ENCODE measurements around the gene RANBP3L.
"Not testable (repeated sequence)": the region's sequence is repeated elsewhere in the genome, so short reads cannot be mapped to it uniquely, and the experiment has no call there.

RANBP3L gene

GRCh38 chr5:36301858-36302603 is at the start of gene RANBP3L:
Gene RANBP3L (minus strand): TSS chr5:36301902. CDS start chr5:36301416, 486 bp downstream.
- DNase-seq (ENCODE audit: low spot score): no peak
- H3K27me3 Mint-ChIP-seq (ENCODE audit: low read depth): no peaks in the 10 kb centered on the region
- no peaks in the 10 kb centered on the region for H3K9me3 Mint-ChIP-seq
- H3K27ac Mint-ChIP-seq: no peak within 1 kb of the TSS
- H3K4me1 Mint-ChIP-seq (ENCODE audit: low read depth): peaks cover 2% of the 10 kb centered on the region
- no peak within 1 kb of the TSS for H3K4me3 Mint-ChIP-seq
- no peaks in the 10 kb centered on the region for H3K36me3 Mint-ChIP-seq (ENCODE audit: low read depth)

GRCh38 chr5:36346896-36347690 is 45.4 kb upstream of the RANBP3L start:
- Mint-ChIP-seq H3K4me3 (no peak overlapping the region), H3K27ac (no peak overlapping the region), H3K9me3 (no peaks in the 10 kb centered on the region), H3K36me3 (ENCODE audit: low read depth) (no peaks in the 10 kb centered on the region), H3K27me3 (ENCODE audit: low read depth) (peaks cover 4% of the 10 kb centered on the region), H3K4me1 (ENCODE audit: low read depth) (no peaks in the 10 kb centered on the region)
- DNase-seq (ENCODE audit: low spot score): no peak

DNA sequence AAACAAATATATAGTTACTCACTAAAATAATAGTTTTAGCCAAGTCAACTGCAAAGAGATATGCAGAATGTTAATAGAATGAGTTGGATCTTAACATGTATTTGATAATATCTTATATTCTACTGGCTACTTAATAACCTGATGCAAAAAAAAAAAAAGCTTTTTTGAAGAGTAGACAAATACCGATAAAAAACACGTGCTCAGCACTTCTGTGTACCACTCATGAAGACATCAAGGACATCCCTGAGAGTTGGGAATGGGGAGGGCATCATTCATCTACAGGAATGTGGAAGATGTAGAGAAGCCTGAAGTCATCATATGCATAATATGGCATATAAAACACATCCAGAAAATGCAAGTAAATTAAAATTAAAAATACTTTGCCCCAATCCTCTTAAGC is 43.2 kb upstream of the RANBP3L start:
- Mint-ChIP-seq H3K36me3 (ENCODE audit: low read depth) (no peaks in the 10 kb centered on the region), H3K27ac (no peak overlapping the region), H3K4me1 (ENCODE audit: low read depth) (no peaks in the 10 kb centered on the region), H3K9me3 (no peaks in the 10 kb centered on the region), H3K4me3 (no peak overlapping the region), H3K27me3 (ENCODE audit: low read depth) (peaks cover 6% of the 10 kb centered on the region)
- no peak for DNase-seq (ENCODE audit: low spot score)

DNA sequence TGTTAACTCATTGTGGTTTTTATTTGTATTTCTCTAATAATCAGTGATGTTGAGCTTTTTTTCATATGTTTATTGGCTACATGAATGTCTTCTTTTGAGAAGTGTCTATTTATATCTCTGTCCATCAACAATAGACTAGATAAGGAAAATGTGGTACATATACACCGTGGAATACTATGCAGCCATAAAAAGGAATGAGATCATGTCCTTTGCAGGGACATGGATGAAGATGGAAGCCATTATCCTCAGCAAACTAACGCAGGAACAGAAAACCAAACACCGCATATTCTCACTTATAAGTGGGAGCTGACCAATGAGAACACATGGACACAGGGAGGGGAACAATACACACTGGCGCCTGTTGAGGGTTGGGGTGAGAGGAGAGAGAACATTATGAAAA is 40.0 kb upstream of the RANBP3L start:
- H3K9me3 Mint-ChIP-seq; H3K4me1 Mint-ChIP-seq (ENCODE audit: low read depth); H3K27me3 Mint-ChIP-seq (ENCODE audit: low read depth); H3K4me3 Mint-ChIP-seq; DNase-seq (ENCODE audit: low spot score); H3K36me3 Mint-ChIP-seq (ENCODE audit: low read depth); H3K27ac Mint-ChIP-seq: not testable (repeated sequence)

GRCh38 chr5:36337597-36337996 is 35.9 kb upstream of the RANBP3L start:
- Mint-ChIP-seq H3K9me3 (no peaks in the 10 kb centered on the region), H3K27me3 (ENCODE audit: low read depth) (peaks cover 8% of the 10 kb centered on the region), H3K27ac (no peak overlapping the region), H3K4me1 (ENCODE audit: low read depth) (no peaks in the 10 kb centered on the region), H3K36me3 (ENCODE audit: low read depth) (no peaks in the 10 kb centered on the region), H3K4me3 (no peak overlapping the region)
- no peak for DNase-seq (ENCODE audit: low spot score)

- Mint-ChIP-seq H3K4me3 (no peak overlapping the region), H3K27me3 (ENCODE audit: low read depth) (peaks cover 4% of the 10 kb centered on the region), H3K27ac (no peak overlapping the region), H3K9me3 (no peaks in the 10 kb centered on the region), H3K4me1 (ENCODE audit: low read depth) (no peaks in the 10 kb centered on the region), H3K36me3 (ENCODE audit: low read depth) (no peaks in the 10 kb centered on the region)
- DNase-seq (ENCODE audit: low spot score): no peak
These were observed 32.6 kb upstream of the RANBP3L start for GRCh38 chr5:36334315-36334714.

GRCh38 chr5:36332720-36333119 is 31.0 kb upstream of the RANBP3L start:
- not testable (repeated sequence) for H3K9me3 Mint-ChIP-seq; H3K27me3 Mint-ChIP-seq (ENCODE audit: low read depth); H3K4me1 Mint-ChIP-seq (ENCODE audit: low read depth); DNase-seq (ENCODE audit: low spot score); H3K27ac Mint-ChIP-seq; H3K36me3 Mint-ChIP-seq (ENCODE audit: low read depth); H3K4me3 Mint-ChIP-seq

DNA sequence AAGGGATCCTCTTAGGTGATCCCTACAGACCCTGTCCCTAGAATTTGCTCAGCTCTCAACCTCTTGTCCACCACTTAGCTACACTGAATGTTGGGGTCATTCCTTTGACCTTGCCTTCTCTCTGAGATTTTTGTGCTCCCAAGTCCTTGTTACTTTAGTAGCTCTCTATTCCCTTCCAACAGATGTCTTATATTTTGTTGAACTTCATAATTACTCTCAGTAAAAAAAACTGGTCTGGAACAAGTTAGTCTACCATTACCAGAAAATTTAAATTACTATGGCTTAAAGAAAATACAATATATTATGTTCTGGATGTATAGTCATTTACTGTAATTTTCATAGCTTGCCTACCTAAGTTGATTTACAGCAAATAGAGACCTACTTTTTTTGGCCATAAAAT is 23.5 kb upstream of the RANBP3L start:
- H3K36me3 Mint-ChIP-seq (ENCODE audit: low read depth): no peaks in the 10 kb centered on the region
- no peaks in the 10 kb centered on the region for H3K4me1 Mint-ChIP-seq (ENCODE audit: low read depth)
- peaks cover 2% of the 10 kb centered on the region for H3K9me3 Mint-ChIP-seq
- peaks cover 3% of the 10 kb centered on the region for H3K27me3 Mint-ChIP-seq (ENCODE audit: low read depth)
- H3K27ac Mint-ChIP-seq: no peak overlapping the region
- H3K4me3 Mint-ChIP-seq: no peak overlapping the region
- no peak for DNase-seq (ENCODE audit: low spot score)

DNA sequence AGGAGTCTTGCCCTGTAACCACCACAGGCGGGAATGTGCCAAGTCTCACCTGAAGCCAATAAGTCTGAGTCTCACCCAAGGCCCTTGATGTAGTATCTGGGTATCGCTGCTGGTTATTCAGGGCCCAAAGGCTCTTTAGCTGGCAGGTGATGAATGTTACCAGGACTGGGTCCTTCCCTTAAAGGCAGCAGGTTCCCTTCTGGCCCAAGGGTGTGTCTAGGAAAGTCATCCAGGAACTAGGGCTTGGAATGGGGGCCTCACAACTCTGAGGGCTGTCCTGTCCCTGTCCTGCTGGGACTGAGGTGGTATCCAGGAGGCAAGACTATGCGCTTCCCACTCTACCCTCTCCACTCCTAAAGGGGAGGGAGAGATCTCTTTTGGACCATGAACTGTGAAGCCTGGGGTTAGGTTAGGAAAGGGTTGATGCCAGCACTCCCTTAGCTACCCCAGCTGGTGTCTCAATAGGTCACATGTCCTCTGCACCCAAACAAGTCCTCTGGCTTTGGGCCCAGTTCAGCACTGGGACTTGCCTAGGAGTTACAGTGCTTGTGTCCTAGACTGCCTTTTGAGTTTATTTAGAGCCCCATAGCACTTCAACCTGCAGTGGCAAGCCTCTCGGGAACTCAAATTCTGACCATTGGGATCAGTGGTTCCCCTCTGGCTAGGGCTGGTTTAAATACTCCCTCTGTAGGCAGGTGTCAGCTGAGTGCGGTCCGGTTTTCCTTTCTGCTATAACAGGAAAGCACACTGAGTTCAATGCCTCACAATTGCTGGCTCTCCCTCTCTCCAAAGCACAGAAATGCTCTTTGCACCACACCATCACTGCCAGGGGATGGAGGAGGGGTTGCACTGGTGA is 22.5 kb upstream of the RANBP3L start:
- Mint-ChIP-seq H3K36me3 (ENCODE audit: low read depth) (no peaks in the 10 kb centered on the region), H3K4me1 (ENCODE audit: low read depth) (no peaks in the 10 kb centered on the region), H3K4me3 (no peak overlapping the region), H3K27me3 (ENCODE audit: low read depth) (peaks cover 3% of the 10 kb centered on the region), H3K9me3 (peaks cover 2% of the 10 kb centered on the region), H3K27ac (no peak overlapping the region)
- DNase-seq (ENCODE audit: low spot score): no peak

DNA sequence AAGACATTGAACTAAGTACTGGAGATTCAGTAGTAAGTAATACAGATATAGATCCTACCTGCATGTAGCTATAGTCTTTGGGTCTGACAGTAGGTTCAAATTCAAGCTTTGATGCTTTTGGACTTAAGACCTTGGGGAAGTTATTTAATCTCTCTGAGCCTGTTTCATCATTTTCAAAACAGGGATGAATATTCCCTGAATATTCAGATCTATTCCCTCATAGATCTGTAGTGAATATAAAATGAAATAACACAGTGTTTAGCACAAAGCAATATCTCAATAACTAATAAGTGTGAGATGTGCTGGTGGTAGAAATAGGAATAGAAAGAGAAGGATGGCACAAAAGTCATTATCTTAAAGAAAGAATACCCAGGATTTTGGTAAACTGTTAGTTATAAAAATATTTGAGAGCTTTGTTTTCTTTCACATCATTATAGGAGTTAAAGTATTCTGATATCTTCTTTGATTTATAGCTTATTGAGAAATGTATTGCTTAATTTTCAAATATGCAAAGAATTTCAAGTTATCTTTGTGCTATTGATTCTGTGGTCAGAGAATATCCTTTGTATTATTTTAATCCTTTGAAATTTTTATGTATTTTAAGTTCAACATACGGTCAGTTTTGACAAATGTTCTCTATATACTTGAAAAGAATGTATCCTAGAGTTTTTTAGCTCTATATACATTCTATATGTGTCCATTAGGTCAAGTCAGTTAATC is 11.4 kb upstream of the RANBP3L start:
- no peak overlapping the region for H3K4me3 Mint-ChIP-seq
- no peaks in the 10 kb centered on the region for H3K9me3 Mint-ChIP-seq
- peaks cover 38% of the 10 kb centered on the region for H3K27me3 Mint-ChIP-seq (ENCODE audit: low read depth)
- DNase-seq (ENCODE audit: low spot score): no peak
- H3K36me3 Mint-ChIP-seq (ENCODE audit: low read depth): no peaks in the 10 kb centered on the region
- H3K4me1 Mint-ChIP-seq (ENCODE audit: low read depth): no peaks in the 10 kb centered on the region
- H3K27ac Mint-ChIP-seq: no peak overlapping the region

DNA sequence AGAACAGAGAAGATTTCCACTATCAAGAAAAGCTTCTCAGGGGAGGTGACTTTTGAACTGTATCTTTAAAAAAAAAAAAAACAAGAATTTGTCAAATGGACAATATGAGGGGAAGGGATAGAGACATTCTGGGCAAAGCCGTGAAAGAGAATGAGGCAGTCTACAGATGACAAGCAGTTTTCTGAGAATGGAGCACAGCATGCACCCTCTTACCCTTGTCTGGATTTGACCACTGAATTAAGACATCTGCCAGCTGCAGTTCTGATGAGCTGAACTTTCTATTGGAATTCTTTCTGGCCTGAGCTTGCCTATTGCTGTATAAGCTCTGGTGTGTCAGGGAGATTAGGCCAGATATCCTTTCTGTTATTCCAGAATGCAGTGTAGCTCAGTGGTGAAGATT is 10.3 kb upstream of the RANBP3L start:
- Mint-ChIP-seq H3K4me1 (ENCODE audit: low read depth) (no peaks in the 10 kb centered on the region), H3K27me3 (ENCODE audit: low read depth) (peaks cover 34% of the 10 kb centered on the region), H3K9me3 (no peaks in the 10 kb centered on the region), H3K36me3 (ENCODE audit: low read depth) (no peaks in the 10 kb centered on the region), H3K27ac (no peak overlapping the region), H3K4me3 (no peak overlapping the region)
- DNase-seq (ENCODE audit: low spot score): no peak

DNA sequence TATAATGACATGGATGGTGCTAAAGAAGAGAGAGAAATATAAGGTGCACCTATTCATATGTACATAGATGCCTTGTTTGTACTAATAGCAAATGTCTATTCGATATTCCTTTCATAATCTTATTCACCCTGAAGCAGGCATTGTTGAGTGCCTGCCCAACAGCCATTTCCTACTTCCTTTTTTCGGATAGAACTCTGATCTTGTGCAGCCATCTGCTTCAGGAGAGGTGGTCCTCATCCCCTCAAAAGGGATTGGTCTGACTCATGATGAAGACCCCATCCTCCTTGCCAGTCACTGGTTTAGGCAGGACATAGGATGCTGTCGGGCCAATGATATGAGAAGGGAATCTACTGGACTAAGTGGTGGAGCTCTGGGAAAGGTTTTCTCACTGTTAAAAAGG is 8.4 kb upstream of the RANBP3L start:
- Mint-ChIP-seq H3K27me3 (ENCODE audit: low read depth) (peaks cover 26% of the 10 kb centered on the region), H3K4me3 (no peak overlapping the region), H3K36me3 (ENCODE audit: low read depth) (no peaks in the 10 kb centered on the region), H3K27ac (no peak overlapping the region), H3K9me3 (no peaks in the 10 kb centered on the region), H3K4me1 (ENCODE audit: low read depth) (no peaks in the 10 kb centered on the region)
- no peak for DNase-seq (ENCODE audit: low spot score)

GRCh38 chr5:36305571-36306326 is 4.0 kb upstream of the RANBP3L start:
- Mint-ChIP-seq H3K27ac (no peak overlapping the region), H3K36me3 (ENCODE audit: low read depth) (no peaks in the 10 kb centered on the region), H3K4me3 (no peak overlapping the region), H3K4me1 (ENCODE audit: low read depth) (peaks cover 2% of the 10 kb centered on the region), H3K27me3 (ENCODE audit: low read depth) (peaks cover 13% of the 10 kb centered on the region), H3K9me3 (no peaks in the 10 kb centered on the region)
- DNase-seq (ENCODE audit: low spot score): no peak
